Caco-2 (cell line): ENCODE measurements around the gene RAB11FIP2. TPM values are rescaled to one million over a fixed set of nuclear protein-coding genes. Genes with fewer than 3 reads are reported as not detected.

Source experiments
- BruUV-seq: library from RNA; stranded (reverse); fragments of 400-500 nt; replicated peaks from 2 replicates; lab custom pipeline; 2021; lab: Mats Ljungman, UMichigan
- CTCF ChIA-PET: fragments of 300-600 bp; sonication (Branson Sonifier 250); formaldehyde crosslinking; loops from one replicate; lab custom pipeline; 2022; ENCODE audit warnings: antibody characterized with exemption; lab: Charles Lee
- POLR2A ChIA-PET: fragments of 300-600 bp; sonication (Branson Sonifier 250); formaldehyde crosslinking; loops from one replicate; lab custom pipeline; 2022; ENCODE audit warnings: antibody characterized with exemption; lab: Charles Lee
- DNase-seq, 2 experiments: peaks; one replicate each; pipeline versions ENCODE4 v3.0.0 to v3.0.0-alpha.2; 2020 to 2022
- H3K27me3 ChIP-seq: replicated peaks from 2 replicates; pipeline ENCODE4 v1.6.0; 2011; ENCODE audit warnings: low read length; ENCODE audit not compliant: control insufficient read depth, insufficient read depth
- H3K36me3 ChIP-seq: 2 replicates; pipeline ENCODE4 v1.5.1; 2011; ENCODE audit warnings: low read length; ENCODE audit not compliant: control insufficient read depth, insufficient read depth
- H3K4me1 ChIP-seq: fragments of 250-450 bp; sonication (Bioruptor Pico); 2 replicates; pipeline ENCODE4 v1.5.1; 2020; ENCODE audit warnings: mild to moderate bottlenecking
- H3K4me3 ChIP-seq: 2 replicates; pipeline ENCODE4 v1.5.1; 2011; ENCODE audit warnings: low read depth, mild to moderate bottlenecking, control low read depth, low read length
- H3K9me3 ChIP-seq: fragments of 250-450 bp; sonication (Bioruptor Pico); 2 replicates; pipeline ENCODE4 v1.5.1; 2020; ENCODE audit warnings: mild to moderate bottlenecking, moderate library complexity
- H3K27ac Mint-ChIP-seq: one replicate; pipeline ENCODE4 v1.8.0; 2022; ENCODE audit warnings: mixed read lengths; ENCODE audit not compliant: unreplicated experiment
- H3K27me3 Mint-ChIP-seq: one replicate; pipeline ENCODE4 v1.8.0; 2022; ENCODE audit warnings: mixed read lengths; ENCODE audit not compliant: insufficient read depth, unreplicated experiment
- H3K36me3 Mint-ChIP-seq: one replicate; pipeline ENCODE4 v1.8.0; 2022; ENCODE audit warnings: mild to moderate bottlenecking, mixed read lengths; ENCODE audit not compliant: insufficient read depth, unreplicated experiment
- H3K4me1 Mint-ChIP-seq: one replicate; pipeline ENCODE4 v1.8.0; 2022; ENCODE audit warnings: low read depth, mixed read lengths; ENCODE audit not compliant: unreplicated experiment
- H3K4me3 Mint-ChIP-seq: one replicate; pipeline ENCODE4 v1.8.0; 2022; ENCODE audit warnings: mild to moderate bottlenecking, moderate library complexity, mixed read lengths; ENCODE audit not compliant: unreplicated experiment
- H3K9me3 Mint-ChIP-seq: one replicate; pipeline ENCODE4 v1.8.0; 2022; ENCODE audit warnings: mixed read lengths; ENCODE audit not compliant: unreplicated experiment
- CTCF ChIP-seq, 2 experiments: fragments of 200-600 bp in 1 of 2; IDR thresholded peaks; 1 replicate in 1 of 2; 2 replicates in 1 of 2; pipeline versions ENCODE4 v1.5.1 to v1.8.0; 2011 to 2022; ENCODE audit warnings: antibody characterized with exemption in 1 of 2, control low read depth in 1 of 2, inconsistent platforms in 1 of 2, low read depth in 1 of 2, low read length in 1 of 2, mild to moderate bottlenecking in 1 of 2, moderate library complexity in 1 of 2; ENCODE audit not compliant: insufficient read depth in 1 of 2, severe bottlenecking in 1 of 2, unreplicated experiment in 1 of 2
- intact Hi-C: fragments of 100-400 bp; cut with micrococcal nuclease; formaldehyde crosslinking; loops from one replicate; pipeline ENCODE4 v1.10.0; 2022; ENCODE audit not compliant: unreplicated experiment
- total RNA-seq: library from RNA; stranded (reverse); gene quantifications from 2 replicates; pipeline ENCODE4 v1.2.3, GENCODE V29; 2022

RAB11FIP2 gene
- total RNA-seq, 1 experiment from 2014 or later, result 25.7 TPM

DNA sequence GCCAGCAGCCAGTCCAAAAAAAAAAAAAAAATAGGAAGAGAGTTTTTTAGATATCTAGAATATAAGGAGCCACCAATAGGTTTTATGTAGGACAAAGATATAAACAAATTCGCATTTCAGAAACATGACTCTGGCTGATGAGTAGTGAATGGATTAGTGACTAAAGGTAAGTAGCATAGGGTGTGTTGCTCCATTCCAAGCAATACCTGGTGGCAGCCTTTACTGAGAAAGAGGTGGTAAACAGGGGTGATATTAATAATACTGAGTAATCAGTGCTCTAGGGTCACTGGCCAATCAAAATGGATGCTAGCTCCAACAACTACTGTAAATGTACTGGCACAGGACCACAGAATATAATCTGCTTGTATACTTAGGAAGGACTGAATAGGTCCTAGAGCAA is 45.5 kb upstream of the RAB11FIP2 start:
- H3K4me1 ChIP-seq, result no peaks in the 10 kb centered on the region
- H3K27me3 ChIP-seq, result no peaks in the 10 kb centered on the region
- CTCF ChIA-PET, result no interaction called here
- Mint-ChIP-seq H3K27me3 (no peaks in the 10 kb centered on the region), H3K27ac (no peak overlapping the region), H3K36me3 (no peaks in the 10 kb centered on the region), H3K4me1 (no peaks in the 10 kb centered on the region), H3K4me3 (no peak overlapping the region), H3K9me3 (peaks cover 7% of the 10 kb centered on the region)
- H3K4me3 ChIP-seq, result no peak overlapping the region
- intact Hi-C loops, result no loop called here
- H3K36me3 ChIP-seq, result no peaks in the 10 kb centered on the region
- TF ChIP-seq CTCF (IDR thresholded peaks at IDR 0.05; ENCODE audit: insufficient read depth in 1 of 2, low read depth in 1 of 2, low read length in 1 of 2, severe bottlenecking in 1 of 2, unreplicated experiment in 1 of 2), result no peak
- POLR2A ChIA-PET, result no interaction called here
- DNase-seq, result no peak
- H3K9me3 ChIP-seq, result no peaks in the 10 kb centered on the region
- BruUV-seq, result no TSS peak

GRCh38 chr10:118080817-118081216 is 34.1 kb upstream of the RAB11FIP2 start:
- DNase-seq, result no peak
- Mint-ChIP-seq H3K4me3 (no peak overlapping the region), H3K36me3 (peaks cover 6% of the 10 kb centered on the region), H3K4me1 (peaks cover 6% of the 10 kb centered on the region), H3K27me3 (no peaks in the 10 kb centered on the region), H3K9me3 (peaks cover 9% of the 10 kb centered on the region), H3K27ac (no peak overlapping the region)
- H3K4me1 ChIP-seq, result peaks cover 11% of the 10 kb centered on the region; the same call in 1 of the 2 replicates
- intact Hi-C loops, result no loop called here
- H3K9me3 ChIP-seq, result peaks cover 14% of the 10 kb centered on the region
- H3K4me3 ChIP-seq, result no peak overlapping the region
- ChIA-PET CTCF (no interaction called here), POLR2A (no interaction called here)
- H3K27me3 ChIP-seq, result no peaks in the 10 kb centered on the region
- BruUV-seq, result no TSS peak
- no peaks in the 10 kb centered on the region for H3K36me3 ChIP-seq
- TF ChIP-seq CTCF (IDR thresholded peaks at IDR 0.05; ENCODE audit: insufficient read depth in 1 of 2, low read depth in 1 of 2, low read length in 1 of 2, severe bottlenecking in 1 of 2, unreplicated experiment in 1 of 2), result no peak

DNA sequence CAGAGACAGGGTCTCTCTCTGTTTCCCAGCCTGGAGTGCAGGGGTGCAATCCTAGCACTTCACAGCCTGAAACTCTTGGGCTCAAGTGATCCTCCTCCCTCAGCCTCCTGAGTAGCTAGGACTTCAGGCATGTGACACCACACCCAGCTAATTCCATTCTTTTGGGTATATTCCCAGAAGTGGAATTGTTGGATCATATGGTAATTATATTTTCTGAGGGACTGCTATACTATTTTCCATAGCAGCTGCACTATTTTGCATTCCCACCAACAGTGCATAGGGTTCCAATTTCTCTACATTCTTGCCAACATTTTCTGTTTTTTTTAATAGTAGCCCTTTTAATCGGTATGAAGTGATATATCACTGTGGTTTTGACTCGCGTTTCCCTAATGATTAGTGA is 30.0 kb upstream of the RAB11FIP2 start:
- Mint-ChIP-seq H3K9me3 (no peaks in the 10 kb centered on the region), H3K27ac (no peak overlapping the region), H3K27me3 (no peaks in the 10 kb centered on the region), H3K4me3 (no peak overlapping the region), H3K4me1 (no peaks in the 10 kb centered on the region), H3K36me3 (no peaks in the 10 kb centered on the region)
- no peak for DNase-seq
- Histone ChIP-seq H3K36me3 (no peaks in the 10 kb centered on the region), H3K27me3 (no peaks in the 10 kb centered on the region), H3K9me3 (0 out of 2 replicates have a peak, but pooled peaks cover 4% of the 10 kb centered on the region), H3K4me3 (no peak overlapping the region), H3K4me1 (no peaks in the 10 kb centered on the region)
- ChIA-PET CTCF (no interaction called here), POLR2A (no interaction called here)
- TF ChIP-seq CTCF (IDR thresholded peaks at IDR 0.05; ENCODE audit: insufficient read depth in 1 of 2, low read depth in 1 of 2, low read length in 1 of 2, severe bottlenecking in 1 of 2, unreplicated experiment in 1 of 2), result no peak
- intact Hi-C loops, result no loop called here
- BruUV-seq, result no TSS peak
